NCI-H524 (cell line): ENCODE data around the gene RRAGD.

Experiments used
- DNase-seq, 2 experiments: peaks; one replicate each; lab custom pipeline; 2025; lab: John Stamatoyannopoulos, UW

The RRAGD gene

DNA sequence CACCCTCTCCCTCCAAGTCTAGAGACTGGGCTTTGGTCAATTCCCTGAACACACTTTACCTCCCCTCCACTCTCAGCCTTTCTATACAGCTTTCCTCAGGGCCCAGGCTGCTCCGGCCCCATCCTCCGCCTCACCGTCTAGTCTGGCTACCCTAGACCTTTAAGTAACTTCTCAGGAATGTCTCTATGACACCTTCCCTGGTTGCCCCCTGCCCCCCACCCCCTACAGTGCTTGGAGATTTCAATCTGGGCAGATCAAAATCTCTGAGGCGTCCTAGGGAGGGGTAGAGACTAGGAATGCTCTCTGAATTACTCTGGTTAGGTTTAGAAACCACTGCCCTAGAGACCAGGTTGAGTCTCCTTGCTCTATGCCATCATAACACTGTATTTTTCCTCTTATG is 65.6 kb downstream of the RRAGD start:
- DNase-seq = no peak

DNA sequence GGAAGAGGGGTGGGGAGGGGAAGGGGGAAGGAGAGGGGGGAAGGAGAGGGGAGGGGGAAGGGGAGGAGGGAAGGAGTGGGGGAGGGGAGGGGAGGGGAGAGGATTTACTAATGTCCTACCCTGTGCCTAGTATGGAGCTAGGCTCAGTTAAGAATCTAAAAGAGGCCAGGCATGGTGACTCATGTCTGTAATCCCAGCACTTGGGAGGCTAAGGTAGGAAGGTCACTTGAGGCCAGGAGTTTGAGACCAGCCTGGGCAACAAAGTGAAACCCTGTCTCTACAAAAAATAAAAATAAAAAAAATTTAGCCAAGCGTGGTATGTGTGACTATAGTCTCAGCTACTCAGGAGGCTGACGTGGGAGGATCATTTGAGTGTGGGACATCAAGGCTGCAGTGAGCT is 72.5 kb downstream of the RRAGD start:
- DNase-seq = no peak

DNA sequence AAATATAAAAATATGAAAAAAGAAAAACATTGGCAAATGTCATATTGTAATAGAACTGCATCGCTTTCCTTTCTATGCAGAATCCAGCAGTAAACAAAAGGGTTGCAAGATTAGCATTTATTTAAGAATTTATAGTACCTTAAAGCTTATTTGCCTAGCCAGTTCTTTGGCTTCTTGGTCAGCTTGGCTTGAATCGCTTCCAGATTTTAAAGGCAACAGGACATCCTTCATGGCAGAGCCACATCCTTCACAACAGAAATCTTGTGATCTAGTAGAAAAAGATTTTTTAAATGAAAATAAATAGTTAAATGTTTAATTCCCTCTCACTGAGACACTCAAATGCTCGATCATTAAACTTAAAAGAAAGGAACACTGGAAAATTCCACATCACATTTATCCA is 76.9 kb downstream of the RRAGD start:
- DNase-seq = no peak

DNA sequence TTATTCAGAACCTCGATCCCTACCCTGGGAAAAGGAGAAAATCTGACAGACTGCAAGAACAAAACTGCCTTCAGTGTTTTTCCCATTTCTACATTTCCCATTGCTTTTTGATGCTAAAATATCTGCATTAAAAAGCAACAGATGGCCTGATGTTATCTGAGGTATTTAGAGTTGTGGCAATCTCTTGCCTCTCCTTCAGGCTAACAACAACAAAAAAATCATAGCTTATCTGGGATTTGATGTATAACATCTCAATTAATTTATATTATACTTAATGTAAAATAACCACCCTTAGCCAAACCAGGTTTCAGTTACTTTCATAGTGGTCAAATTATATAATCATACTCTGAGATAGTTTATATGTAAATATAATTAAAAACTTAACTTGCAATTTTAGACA is 81.2 kb downstream of the RRAGD start:
- no peak for DNase-seq

DNA sequence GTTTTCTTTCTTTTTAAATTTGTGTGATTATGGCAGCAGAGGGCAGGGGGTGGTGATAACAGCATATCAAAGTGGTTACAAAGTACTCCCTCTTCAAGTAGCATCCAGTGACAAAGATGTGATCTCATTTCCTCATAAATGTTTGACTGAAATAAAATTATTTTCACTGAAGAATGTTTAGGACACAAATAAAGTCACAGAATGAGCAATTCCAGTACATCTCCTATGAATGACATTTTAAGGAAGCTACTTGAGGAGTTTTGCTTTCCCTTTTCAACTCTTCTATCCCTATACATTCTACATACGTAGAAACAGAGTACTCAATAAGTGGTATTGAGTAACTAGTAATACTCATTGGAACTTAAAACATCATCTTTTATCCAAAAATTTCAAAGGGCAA is 83.1 kb downstream of the RRAGD start:
- DNase-seq = no peak

DNA sequence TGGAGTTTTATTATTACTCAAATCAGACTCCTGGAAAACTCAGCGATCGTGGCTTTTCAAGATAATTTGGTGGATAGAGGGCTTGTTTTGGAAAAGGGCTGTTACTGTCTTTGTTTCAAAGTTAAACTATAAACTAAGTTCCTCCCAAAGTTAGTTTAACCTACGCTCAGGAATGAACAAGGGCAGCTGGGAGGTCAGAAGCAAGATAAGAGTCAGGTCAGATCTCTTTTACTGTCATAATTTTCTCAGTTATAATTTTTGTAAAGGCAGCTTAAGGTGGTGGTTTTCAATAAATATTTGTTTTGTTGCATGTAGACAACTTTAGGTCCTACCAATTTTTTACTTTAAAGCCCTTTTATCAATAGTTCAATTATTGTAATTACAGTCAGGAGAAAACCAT is 87.8 kb downstream of the RRAGD start:
- DNase-seq = no peak

DNA sequence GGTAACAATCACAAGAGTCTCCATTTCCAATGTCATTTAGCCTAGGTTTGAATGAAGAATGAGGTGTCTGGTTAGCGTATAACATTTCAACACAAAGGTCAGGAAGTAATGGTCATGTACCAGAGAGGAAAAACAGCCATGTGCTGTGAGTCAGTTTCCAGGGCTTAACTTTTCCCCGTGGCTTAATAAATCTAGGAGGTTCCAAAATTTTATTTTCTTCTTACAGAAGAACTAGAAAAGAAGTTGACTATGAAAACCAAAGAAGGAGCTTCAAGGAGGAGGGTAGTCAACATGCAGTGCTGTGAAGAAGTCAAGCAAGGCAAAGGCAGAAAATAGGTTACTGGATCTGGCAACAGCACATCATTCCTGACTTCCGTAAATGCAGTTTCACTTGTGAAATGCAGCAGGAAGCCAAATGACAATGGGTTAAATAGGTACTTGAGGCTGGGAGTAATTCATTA is 88.5 kb downstream of the RRAGD start:
- DNase-seq = no peak

DNA sequence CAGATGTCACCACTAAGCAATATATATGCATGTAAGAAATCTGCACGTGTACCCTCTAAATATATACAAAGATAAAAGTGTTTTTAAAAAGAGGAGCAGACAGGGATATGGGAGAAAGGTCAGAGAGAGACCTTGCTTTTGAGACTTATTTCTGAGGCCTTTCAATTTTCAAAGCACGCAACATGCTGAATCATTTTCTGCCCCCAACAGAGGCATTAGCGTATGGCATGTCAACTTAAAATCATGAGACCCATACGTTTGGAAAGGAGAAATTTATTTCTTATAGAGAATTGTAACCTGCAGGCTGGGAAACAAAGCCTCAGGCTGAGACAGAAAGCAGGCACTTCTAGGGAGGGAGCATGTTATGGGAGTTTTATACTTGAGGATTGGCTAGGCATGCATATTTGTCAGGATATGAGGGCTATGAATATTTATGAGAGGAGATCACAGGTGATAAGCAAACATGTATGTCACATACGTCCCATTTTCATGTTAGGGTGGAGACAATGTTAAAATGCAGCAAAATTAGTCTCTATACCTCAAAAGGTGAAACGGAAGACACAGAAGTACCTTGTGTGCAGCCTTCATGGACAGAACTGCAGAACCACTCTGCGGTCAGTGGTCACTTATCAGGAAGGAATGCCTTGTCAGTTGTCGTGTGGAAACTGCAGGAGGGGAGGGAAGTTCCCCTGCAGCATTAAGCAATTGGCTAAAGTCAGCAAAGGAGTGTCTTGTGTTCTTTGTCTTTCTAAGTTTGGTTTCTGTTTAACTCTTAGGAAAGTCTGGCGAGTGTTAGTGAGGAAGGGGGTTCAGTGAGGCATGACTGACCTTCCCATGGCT is 90.7 kb downstream of the RRAGD start:
- DNase-seq = no peak

DNA sequence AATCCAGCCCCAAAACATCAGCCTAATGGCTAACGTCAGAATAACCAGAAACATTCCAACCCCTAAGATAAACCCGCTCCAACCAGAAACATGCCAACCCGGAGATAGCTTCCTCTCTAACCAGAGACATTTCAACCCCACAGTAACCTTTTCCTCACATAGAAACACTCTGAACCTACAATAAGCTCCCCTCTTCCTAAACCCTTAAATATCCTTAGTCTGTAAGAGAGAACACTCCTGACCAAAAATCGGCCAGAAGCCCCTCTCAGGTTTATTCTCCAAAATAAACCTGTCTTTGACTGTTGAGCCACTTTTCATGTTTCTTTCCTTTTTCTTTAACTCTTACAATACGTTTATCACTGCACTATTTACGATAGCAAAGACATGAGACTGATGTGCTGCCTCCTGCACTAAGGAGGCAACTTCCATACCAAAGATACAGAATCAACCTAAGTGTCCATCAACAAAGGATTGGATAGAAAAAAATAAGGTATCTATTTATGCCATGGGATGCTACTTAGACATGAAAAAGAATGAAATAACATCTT is 92.0 kb downstream of the RRAGD start:
- DNase-seq = no peak

DNA sequence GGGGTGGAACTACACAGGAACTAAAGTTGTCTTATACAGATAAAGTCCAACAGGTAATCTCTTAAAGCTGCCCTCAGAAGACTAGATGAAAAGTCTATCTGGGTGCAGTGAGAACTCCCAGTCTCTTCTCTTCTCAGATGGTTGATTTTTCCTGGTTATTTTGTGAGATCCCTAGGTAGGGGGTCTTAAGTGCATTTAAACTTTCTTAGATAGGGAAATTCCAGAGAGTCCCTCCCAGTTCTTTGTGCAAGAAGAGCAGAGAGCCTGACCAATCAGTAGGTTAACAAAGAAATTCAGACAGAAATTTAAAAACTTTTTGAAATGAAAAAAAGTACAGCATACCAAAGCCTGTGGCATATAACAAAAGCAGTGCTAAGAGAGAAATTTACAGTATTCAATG is 95.0 kb downstream of the RRAGD start:
- no peak for DNase-seq

DNA sequence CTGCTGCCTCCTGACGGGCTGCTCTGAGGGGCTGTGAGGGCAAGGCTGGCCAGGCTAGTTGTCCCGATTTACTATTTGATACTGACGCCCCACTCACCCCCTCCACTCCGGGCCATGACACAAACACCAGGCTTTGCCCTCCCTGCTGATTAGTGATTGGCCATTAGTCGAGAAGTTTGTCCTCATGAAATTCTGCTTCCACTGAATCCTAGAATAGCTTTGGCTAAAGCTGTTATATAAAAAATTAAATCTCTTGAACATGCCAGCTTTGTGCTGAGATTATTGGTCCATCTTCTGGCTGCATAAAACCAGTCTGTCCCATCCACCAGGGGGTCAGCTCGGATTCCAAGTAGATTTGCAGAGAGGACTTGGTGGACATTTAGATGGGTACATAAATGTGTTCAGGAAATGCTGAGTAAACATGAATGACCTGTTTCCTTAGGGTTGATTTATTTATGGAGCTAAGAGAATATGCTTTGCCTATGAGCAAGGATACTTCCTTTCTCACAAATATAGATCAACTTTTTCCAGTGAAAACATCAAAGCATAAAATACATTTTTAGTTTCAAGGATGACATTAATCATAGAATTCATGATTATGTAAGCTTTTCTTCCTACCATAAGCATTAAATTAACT is 96.7 kb downstream of the RRAGD start, which contains the start of gene GABRR2:
GABRR2 (minus strand) TSS at position 51 of the 637 bp plus-strand sequence. CDS start 134 bp downstream, outside the sequence.
- no peak for DNase-seq

DNA sequence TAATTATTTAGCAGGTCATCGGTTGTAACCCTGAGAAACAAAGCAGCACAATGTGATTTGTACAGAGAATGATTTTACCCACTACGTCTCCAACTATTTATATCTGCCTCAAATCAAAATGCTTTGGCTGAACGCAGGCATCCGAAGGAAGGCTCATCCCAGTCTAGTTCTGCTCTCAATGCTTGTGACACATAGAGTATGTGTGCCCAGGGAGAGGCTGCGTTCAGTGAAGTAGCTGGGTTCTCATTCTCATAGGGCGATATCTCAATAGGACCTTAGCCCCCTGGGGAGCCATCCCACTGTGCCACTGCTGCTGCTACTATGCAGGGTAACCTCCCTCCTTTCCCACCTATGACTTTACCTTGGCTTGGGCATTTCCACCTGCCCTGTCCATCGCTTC is 97.4 kb downstream of the RRAGD start:
- no peak for DNase-seq
